Fibroblast of skin of right quadriceps (primary cell): Measurements from ENCODE around the gene SMIM3.
A peak's percentile ranks its signal among the peaks of the same experiment; 100 is the strongest.
"Not testable (repeated sequence)": the region's sequence is repeated elsewhere in the genome, so short reads cannot be mapped to it uniquely, and the experiment has no call there.

Experiments
- DNase-seq: peaks from one replicate; pipeline ENCODE4 v3.0.0-alpha.2; 2013

The SMIM3 gene

DNA sequence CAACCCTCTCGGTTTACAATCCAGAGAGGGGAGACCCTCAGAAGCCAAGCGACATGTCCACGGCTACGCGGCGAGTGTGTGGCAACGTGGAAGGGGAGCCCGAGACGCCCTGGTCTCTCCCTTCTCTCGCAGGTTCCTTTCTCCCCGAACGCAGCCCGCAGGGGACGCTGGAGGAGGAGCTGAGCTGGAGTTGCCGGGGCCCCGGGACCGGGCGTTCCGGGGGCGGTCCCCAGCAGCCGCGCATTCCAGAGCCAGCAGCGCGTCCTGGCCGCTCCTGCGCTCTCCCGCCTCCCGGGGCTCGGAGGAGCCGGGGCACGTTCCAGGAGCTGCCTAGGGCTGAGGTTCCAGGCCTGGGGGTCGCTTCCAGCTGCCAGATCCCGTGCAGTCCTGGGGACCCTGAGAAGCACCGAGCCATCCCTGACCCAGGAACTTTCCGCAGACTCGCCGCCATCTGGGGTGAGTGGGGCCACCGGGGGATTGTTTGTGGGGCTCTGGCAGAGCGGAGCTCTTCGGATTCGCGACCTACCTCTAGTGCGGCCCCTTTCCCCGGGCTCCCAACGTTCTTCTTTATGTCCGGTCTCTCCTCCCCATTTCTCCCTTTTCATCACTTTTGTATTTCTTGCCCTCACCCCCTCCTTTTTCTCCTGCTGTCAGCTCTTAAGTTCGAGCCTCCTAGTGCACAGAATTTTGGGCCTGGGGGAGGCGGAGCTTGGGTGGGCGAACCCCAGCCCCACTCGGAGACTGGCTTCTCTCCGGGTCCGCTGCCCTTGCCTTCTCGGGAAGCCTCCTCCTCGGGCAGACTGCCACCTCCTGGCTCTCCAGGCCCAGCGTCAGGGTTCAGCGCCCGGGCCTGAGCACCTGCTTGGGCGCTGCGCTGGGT lies at the start of gene SMIM3:
Gene SMIM3, plus strand, starts transcription at position 241 of the 880 bp plus-strand sequence. CDS start 16,684 bp downstream, outside the sequence.
- peak; percentile 72 for DNase-seq

DNA sequence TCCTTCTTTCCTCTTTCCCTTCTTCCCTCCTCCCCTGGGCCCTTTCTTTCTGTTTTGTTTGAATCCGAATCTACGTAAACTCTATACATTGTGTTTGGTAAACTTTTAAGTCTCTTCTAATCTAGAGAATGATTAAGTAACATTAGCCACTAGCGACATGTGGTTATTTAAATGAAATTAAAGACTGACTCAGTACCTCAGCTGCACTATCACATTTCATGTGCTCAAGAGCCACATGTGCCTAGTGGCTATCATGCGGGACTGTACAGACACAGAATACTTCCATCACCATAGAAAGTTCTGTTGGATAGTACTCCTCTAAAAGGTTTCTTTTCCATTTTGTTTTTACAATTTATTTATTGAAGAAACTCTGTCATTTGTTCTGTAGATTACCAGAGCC lies 48.7 kb upstream of the SMIM3 start:
- DNase-seq, result no peak

DNA sequence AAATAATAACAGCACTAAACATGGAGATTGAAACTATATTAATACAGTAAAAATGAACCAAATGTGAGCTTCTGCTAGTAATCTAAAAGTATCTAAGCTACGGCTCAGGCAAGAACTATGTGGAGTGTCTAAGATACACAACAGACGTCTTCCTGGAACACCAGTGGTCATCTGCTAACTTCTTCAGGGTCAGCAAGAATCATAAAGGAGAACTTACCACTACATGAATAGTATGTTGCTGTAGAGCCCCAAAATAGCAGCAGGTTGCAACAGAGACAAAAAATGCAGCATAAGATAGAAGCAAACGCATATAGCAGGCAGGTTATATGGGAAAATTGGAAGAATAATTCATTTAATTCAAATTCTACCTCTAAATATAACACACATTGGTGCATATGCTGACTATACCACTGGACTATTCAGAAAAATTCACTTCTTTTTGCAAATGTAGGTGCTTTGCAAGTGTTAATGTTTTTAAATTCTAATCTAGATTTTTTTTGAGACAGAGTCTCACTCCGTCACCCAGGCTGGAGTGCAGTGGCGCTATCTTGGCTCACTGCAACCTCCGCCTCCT lies 46.8 kb upstream of the SMIM3 start:
- DNase-seq, result no peak

GRCh38 chr5:150734579-150735384 lies 43.8 kb upstream of the SMIM3 start:
- DNase-seq, result no peak

GRCh38 chr5:150738862-150739261 lies 39.7 kb upstream of the SMIM3 start:
- DNase-seq, result no peak

DNA sequence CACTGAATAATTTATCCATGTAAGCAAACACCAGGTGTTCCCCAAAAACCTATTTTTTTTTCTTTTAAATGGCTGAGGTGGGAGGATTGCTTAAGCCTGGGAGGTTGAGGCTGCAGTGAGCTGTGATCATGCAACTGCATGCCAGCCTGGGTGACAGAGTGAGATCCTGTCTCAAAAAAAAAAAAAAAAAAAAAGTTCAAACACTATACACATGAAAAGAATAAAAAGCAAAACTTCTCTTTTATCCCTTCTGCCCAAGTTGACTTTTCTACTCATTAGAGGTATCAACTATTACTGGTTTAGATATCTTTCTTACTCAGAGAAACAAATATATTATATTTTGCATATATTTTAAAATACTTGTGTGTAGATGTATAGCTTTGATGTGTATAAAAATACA lies 37.6 kb upstream of the SMIM3 start:
- no peak for DNase-seq

GRCh38 chr5:150742455-150743141 lies 36.0 kb upstream of the SMIM3 start:
- not testable (repeated sequence) for DNase-seq

DNA sequence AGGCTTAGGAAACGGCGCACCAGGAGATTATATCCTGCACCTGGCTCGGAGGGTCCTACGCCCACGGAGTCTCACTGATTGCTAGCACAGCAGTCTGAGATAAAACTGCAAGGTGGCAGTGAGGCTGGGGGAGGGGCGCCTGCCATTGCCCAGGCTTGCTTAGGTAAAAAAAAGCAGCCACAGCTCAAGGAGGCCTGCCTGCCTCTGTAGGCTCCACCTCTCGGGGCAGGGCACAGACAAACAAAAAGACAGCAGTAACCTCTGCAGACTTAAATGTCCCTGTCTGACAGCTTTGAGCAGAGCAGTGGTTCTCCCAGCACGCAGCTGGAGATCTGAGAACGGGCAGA lies 35.4 kb upstream of the SMIM3 start:
- DNase-seq, result not testable (repeated sequence)

- DNase-seq, result no peak
Measured at GRCh38 chr5:150750469-150750868, 28.1 kb upstream of the SMIM3 start.

DNA sequence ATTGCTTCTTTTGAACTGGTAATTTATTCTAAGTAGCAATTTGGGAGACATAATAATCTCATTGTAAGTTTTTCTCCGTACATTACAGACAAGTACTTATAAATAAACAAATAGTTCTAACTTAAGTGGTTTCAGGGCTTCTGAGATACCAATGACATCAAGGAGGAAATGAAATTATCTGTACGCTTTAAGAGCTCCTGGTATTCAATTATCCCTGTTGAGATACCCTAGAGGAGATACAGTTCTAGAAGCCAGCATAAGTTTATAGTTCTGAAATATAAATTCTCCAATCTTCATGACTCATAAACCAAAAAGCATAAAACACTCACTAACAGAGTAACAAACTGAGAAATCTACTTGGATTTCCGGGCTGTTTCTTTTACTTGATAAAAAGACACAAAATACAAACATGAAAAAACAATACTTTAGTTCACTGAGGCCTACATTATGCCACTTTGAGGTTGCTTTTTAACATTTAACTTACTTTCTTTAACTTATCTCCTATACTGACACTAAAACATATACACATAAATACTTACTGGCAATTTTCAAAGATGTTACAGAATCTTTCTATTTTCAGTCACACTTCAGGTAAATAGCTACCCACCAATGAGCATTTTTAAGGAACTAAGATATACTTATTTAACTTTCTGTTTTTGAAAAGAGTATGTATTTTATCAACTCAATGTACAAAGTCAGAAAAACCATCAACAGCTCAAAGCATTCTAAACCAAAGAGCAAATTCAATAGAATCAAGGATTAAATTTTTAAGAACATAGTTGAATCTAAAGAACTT lies 27.3 kb upstream of the SMIM3 start:
- DNase-seq, result no peak

GRCh38 chr5:150753463-150753862 lies 25.1 kb upstream of the SMIM3 start:
- DNase-seq, result no peak

GRCh38 chr5:150753863-150754262 lies 24.7 kb upstream of the SMIM3 start:
- no peak for DNase-seq

DNA sequence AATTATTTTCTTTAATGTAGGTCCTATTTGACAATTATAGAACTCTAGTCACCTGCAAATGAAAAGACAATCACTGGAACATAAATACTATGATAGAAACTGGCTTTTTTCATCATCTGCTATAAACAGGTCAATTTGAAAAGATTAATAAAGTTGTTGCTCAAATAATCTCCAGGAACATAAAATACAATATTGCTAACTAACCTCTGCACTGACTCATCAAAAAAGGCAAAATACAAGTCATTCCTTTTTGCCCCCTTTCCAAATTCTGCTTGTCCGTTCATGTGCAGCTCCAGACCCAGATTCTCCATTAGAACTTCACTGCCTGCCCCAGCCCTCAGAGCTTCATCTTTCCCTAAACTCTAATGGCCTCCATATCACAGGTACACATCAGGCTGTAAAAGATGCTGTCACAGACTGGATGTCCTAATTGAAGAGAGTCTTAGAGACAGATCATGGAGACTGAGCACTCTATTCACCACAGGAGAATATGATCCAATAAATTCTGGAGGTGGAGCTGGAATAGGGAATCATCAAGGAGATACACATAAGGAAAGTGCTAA lies 21.4 kb upstream of the SMIM3 start:
- no peak for DNase-seq

DNA sequence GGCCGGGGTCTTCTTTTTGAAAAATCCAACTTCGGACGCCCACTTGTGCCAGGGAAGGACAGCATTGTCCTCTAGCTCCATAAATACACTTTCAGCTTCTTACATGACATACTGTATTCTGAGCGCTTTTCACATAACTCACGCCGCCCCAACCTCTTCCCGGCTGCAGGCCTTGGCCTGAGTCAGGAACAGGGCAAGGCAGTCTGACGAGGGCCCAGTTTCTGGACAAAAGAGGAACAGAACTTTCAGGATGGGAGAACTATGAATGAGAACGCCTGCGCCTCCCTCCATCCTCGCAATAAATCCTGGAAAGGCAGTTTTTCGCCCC lies 20.4 kb upstream of the SMIM3 start:
- no peak for DNase-seq

DNA sequence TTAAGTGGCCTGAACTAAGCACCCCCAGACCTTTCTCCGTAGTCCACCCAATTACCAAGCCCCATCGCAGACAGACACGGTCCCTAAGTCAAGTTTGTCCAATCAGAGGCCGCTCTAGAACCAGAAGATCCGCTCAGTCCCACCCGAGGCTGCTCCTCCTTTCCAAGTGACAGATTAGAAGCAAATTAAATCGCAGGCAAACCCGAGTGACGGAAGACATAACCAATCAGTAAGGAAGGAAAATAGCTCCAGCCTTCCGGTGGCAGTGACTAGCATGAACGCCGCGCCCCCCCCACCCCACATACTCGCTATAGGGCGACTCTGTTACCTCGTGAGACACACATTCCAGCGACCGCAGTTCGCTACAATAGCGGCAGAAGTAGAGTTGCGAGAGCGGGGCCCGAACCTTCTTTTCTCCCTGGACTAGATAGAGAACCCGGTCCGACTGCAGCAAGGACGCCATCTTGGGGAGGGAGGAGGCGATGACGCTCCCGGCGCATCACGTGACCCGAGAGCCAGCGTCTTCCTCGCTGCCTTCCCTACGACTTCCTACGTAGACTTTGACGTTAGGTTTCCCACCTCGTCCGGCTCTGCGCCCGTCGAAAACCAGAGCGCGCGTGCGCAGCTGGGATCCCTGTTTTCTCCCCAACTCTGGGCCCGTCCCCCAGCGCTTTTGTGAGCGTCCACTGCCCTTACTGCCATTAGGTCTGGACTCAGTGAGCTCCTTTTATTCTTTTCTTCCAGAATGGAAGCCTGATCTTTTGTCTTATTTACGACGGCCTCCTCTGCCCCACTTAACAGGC lies 19.8 kb upstream of the SMIM3 start, which contains the start of gene DCTN4:
Gene DCTN4, minus strand, starts transcription at position 487 of the 803 bp plus-strand sequence. Its CDS starts 24 bp downstream, at position 463.
- DNase-seq, result peak; percentile 100

DNA sequence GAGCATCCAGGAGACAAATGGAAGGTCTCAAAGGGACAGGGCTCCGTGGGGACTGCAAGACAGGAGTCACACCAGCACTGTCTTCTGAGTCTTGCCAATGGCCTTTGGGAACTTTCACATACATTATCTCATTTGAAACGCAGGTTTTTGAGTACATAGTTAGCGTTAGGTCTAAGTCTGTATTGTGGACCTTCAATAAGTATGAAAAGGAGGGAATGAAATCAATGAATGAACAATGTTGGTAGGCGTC lies 19.3 kb upstream of the SMIM3 start:
- no peak for DNase-seq

DNA sequence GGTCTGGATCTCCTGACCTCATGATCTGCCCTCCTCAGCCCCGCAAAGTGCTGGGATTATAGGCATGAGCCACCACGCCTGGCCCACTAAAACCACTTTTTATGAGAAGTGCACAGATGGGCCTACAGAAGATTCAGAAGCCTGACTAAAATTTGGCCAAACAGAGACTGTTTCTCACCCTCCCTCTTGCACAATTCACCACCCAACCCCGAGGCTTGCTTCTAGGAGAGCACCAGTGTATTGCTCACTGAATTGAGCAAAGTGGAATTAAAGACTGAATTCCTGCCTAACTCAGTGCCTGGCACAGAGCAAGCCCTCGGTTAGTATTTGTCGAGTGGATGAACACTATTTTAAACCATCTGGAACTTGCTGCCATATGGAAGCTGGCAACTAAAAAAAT lies 16.3 kb upstream of the SMIM3 start:
- DNase-seq, result no peak

- peak; percentile 89 for DNase-seq
Measured at GRCh38 chr5:150763023-150763769, 15.4 kb upstream of the SMIM3 start.

- DNase-seq, result no peak
Measured at GRCh38 chr5:150764530-150764929, 14.0 kb upstream of the SMIM3 start.

DNA sequence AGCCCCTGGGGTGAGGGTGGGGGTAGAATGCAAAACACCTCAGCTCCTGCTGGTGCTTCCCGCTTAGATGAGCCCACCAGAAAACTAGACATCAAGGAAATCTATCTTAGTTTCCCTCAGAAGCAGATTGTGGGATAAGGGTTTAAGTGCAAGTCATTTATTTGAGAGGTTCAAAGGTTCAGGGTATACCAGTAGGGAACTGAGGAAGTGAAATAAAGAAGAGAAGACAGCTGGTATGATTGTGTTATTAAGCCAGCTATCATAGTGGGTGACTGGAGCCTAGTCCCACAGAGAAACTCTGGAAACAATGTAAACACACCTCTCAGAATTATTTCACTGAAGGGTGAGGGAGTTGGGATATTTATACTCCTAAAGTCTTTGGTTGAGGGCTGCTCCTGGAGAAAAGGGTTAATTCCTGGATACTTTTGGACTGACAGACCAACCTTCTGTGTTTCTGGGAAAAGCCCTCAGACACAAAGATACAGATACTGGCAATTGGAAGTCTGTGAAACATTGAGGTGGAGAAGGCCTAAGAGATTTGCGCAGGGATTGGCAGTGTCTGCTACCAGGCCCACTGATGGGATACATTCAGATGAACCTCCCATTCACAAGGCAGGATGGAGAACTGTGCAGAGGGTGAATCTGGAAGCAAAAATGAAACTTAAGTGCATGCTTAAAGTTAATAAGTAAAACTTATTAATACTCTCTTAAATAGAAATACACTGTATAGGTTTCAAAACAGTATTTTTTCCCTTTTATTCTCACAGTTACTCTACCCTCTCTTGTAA lies 13.4 kb upstream of the SMIM3 start:
- no peak for DNase-seq
